HG02970 (cell line): ENCODE data around the gene DOCK2.
"Not testable (repeated sequence)": the region's sequence is repeated elsewhere in the genome, so short reads cannot be mapped to it uniquely, and the experiment has no call there.

Source experiments
- ATAC-seq: cut with Tn5 transposase; IDR thresholded peaks from one replicate; pipeline ENCODE4 v1.9.1; 2021; ENCODE audit warnings: mild to moderate bottlenecking, moderate library complexity, moderate number of reproducible peaks; ENCODE audit not compliant: unreplicated experiment, low FRiP score

The DOCK2 gene

GRCh38 chr5:169711551-169712225 is 74.6 kb downstream of the DOCK2 start:
- no peak for ATAC-seq

DNA sequence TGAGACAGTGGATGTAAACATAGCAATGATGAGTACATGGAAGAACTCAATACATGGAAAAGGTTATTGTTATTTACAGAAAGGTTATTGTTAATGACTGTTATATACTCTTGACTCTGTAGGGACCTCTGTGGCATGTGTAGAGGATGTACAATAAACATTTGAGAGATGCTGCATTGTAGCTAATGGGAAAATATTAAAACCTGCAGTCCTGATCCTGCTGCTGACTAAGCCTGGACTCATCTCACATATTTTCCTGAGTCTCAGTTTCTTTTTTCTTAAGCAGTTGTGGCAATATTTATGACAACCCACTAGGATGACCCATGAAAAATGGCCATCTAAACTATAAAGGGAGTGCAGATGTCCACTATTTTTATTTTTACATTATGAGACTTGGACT is 75.4 kb downstream of the DOCK2 start:
- ATAC-seq, result no peak

- no peak for ATAC-seq
These were observed 79.2 kb downstream of the DOCK2 start for GRCh38 chr5:169716287-169716686.

- no peak for ATAC-seq
These were observed 80.2 kb downstream of the DOCK2 start for GRCh38 chr5:169717288-169717687.

DNA sequence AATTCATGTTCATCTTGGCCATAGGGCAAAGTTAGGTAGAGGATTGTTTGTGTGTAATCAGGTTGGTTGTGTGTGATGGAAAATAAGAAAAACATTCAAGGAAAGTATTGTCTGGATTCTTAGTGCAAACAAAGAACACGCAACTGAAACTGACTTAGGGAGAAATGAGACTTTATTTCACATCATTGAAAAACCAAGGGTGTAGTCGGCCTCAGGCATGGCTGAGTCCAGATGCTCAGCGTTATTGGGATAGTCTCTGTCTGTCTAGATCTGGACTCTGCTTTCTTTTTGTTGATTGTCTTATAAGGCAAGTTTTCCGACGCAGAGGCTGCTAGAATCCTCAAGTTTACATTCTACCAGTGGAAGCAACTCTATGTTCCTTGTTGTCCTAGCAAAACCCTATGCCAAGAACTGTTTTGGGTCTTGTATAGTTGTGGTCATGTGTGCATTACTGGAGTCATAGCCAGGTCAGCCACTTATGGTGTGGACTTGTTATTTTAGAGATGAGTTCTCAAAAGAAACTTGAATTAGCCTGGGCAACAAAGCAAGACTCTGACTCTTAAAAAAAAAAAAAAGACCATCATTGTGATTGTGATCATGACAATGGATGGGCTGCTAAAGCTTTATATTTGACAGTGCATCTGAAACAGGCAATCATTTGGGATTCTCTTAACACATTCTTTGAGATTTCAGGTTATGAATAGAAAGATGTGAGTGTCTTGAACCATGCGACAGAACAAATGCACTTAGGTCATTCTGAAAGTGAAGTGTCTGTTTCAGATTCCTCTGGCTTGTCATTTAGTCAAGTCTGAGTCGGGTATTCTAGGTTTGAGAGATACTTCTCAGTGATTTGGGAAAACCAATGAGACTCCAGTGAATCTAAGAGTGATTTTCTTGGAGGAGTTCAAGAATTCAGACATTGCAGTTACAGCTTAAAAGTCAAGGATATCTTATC is 82.6 kb downstream of the DOCK2 start:
- no peak for ATAC-seq

- no peak for ATAC-seq
These were observed 84.7 kb downstream of the DOCK2 start for GRCh38 chr5:169721771-169722170.

- ATAC-seq, result no peak
These were observed 86.2 kb downstream of the DOCK2 start for GRCh38 chr5:169723103-169723831.

DNA sequence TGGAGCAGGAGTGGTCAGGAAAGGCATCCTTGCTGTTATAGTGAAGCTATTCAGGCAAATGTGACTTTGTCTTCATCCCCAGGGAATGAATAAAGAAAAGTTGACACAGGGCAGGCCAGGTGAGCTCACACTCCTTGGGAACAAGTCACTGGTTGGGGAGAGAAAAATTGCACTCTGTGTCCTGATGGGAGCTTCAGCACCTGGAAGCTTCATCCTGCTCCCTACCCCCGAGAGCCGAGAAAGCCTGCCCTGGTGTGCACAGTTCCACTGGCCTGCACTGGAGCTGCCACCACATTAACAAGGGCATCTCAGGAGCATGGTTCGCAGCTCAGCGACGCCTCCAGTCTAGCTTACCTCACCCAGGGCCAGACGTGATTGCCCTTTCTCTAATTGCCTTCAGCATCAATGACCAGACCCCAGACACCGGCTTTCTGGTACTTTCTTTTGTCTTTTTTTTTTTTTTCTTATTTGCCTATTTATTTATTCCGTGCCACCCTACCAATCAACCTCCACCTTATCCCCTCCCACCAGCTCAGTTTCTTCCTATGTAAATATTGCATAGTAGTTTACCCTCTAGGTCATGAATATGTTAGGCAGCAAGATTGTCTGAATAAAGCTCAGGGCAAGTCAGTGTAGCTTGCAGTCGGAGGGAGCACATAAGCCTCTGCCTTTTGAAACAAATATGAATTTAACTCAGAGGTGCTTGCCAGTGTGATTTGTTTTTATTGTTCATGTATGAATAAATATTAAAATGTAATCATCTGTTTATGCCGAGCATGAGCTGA is 87.4 kb downstream of the DOCK2 start:
- no peak for ATAC-seq

DNA sequence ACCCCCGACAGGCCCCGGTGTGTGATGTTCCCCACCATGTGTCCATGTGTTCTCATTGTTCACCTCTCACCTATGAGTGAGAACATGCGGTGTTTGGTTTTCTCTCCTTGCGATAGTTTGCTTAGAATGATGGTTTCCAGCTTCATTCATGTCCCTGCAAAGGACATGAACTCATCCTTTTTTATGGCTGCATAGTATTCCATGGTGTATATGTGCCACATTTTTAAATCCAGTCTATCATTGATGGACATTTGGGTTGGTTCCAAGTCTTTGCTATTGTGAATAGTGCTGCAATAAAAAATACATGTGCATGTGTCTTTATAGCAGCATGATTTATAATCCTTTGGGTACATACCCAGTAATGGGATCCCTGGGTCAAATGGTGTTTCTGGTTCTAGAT is 88.6 kb downstream of the DOCK2 start:
- ATAC-seq, result not testable (repeated sequence)

- no peak for ATAC-seq
These were observed 91.3 kb downstream of the DOCK2 start for GRCh38 chr5:169728418-169728817.

- no peak for ATAC-seq
These were observed 94.1 kb downstream of the DOCK2 start for GRCh38 chr5:169731221-169731620.

- no peak for ATAC-seq
These were observed 95.8 kb downstream of the DOCK2 start for GRCh38 chr5:169732841-169733240.

- ATAC-seq, result no peak
These were observed 98.8 kb downstream of the DOCK2 start for GRCh38 chr5:169735913-169736312.

- no peak for ATAC-seq
These were observed 99.6 kb downstream of the DOCK2 start for GRCh38 chr5:169736653-169737052.

DNA sequence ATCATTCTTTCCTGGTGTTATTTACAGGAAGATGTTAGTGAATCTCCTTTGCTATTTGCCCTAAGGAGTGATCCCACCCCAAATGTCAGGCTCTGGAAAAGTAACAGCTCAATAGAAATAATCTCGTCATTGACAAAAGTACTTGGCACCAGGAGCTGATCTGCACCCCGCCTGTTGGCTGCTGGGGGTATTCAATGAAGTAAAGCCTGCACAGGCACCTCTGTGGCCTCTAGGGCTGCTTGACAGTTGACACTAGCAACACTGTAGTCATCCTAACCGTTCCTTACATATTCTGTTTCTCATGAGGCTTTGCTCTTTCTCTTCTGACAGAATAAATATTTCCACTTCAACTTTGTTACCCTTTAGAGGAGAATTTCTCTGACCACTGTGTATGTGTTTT is 103.4 kb downstream of the DOCK2 start:
- no peak for ATAC-seq

GRCh38 chr5:169742771-169743296 is 105.8 kb downstream of the DOCK2 start:
- ATAC-seq, result no peak

GRCh38 chr5:169744336-169744735 is 107.3 kb downstream of the DOCK2 start:
- ATAC-seq, result no peak

GRCh38 chr5:169745441-169746146 is 108.5 kb downstream of the DOCK2 start:
- no peak for ATAC-seq

GRCh38 chr5:169746147-169746694 is 109.1 kb downstream of the DOCK2 start:
- ATAC-seq, result no peak
